ENCODE measurements around the gene CDH8. TPM values are rescaled to one million over a fixed set of nuclear protein-coding genes. Genes with fewer than 3 reads are reported as not detected.

Gene CDH8
- 0.22 and 0.42 TPM in 2 replicates for total RNA-seq (2022)
- percentile 18 among the genes with signal in this experiment for Bru-seq, nascent RNA
- percentile 10 among the genes with signal in this experiment for BruChase-seq, experiment 1, labeled RNA remaining after a 6-hour chase
- BruChase-seq, experiment 2, labeled RNA remaining after a 2-hour chase = percentile 15 among the genes with signal in this experiment
- long read RNA-seq = 0 reads

GRCh38 chr16:62036101-62036801 is at the start of gene CDH8:
CDH8 (minus strand) TSS chr16:62036438; CDS start chr16:62021403, 15,035 bp downstream.
- H3K4me1 Mint-ChIP-seq (ENCODE audit: insufficient read depth, unreplicated experiment) = peaks cover 8% of the 10 kb centered on the region
- no TSS peak for BruUV-seq (replicated peaks)
- peaks cover 74% of the 10 kb centered on the region for H3K27me3 Mint-ChIP-seq (ENCODE audit: insufficient read depth, unreplicated experiment)

GRCh38 chr16:62079236-62079635 is 43.0 kb upstream of the CDH8 start:
- CTCF ChIA-PET = interaction anchor here (0.5 to 0.7 kb wide), 3 partner anchors 39 to 1891 kb away, joined by 3 to 4 read pairs (median 3); no protein-coding TSS in a partner anchor

More at GRCh38 chr16:62036101-62036801, at the start of gene CDH8:
- no peak for DNase-seq (ENCODE audit: unreplicated experiment)
- H3K4me3 Mint-ChIP-seq (ENCODE audit: unreplicated experiment) = no peak within 1 kb of the TSS
- POLR2A ChIA-PET = no interaction called here
- H3K27ac Mint-ChIP-seq (ENCODE audit: low read depth, unreplicated experiment) = no peak within 1 kb of the TSS
- no peaks in the 10 kb centered on the region for H3K9me3 Mint-ChIP-seq (ENCODE audit: unreplicated experiment)
- no peaks in the 10 kb centered on the region for H3K36me3 Mint-ChIP-seq (ENCODE audit: insufficient read depth, unreplicated experiment)
- CTCF ChIA-PET = interaction anchor here (0.5 kb wide), 1 partner anchor 853 kb away, joined by 3 read pairs; no protein-coding TSS in a partner anchor
- intact Hi-C loops (cut with micrococcal nuclease) = no loop called here
- TF ChIP-seq CTCF (IDR thresholded peaks at IDR 0.05; ENCODE audit: unreplicated experiment) = no peak

GRCh38 chr16:62077998-62078397 is 41.8 kb upstream of the CDH8 start:
- peak; percentile 19 for TF ChIP-seq CTCF (IDR thresholded peaks at IDR 0.05; ENCODE audit: unreplicated experiment)
- Mint-ChIP-seq H3K4me1 (ENCODE audit: insufficient read depth, unreplicated experiment) (no peaks in the 10 kb centered on the region), H3K27ac (ENCODE audit: low read depth, unreplicated experiment) (no peak overlapping the region), H3K4me3 (ENCODE audit: unreplicated experiment) (no peak overlapping the region), H3K9me3 (ENCODE audit: unreplicated experiment) (no peaks in the 10 kb centered on the region), H3K36me3 (ENCODE audit: insufficient read depth, unreplicated experiment) (no peaks in the 10 kb centered on the region), H3K27me3 (ENCODE audit: insufficient read depth, unreplicated experiment) (peaks cover 89% of the 10 kb centered on the region)
- CTCF ChIA-PET = interaction anchor here (0.7 to 0.8 kb wide), 3 partner anchors 9 to 646 kb away, joined by 3 read pairs; no protein-coding TSS in a partner anchor
- no TSS peak for BruUV-seq (replicated peaks)
- DNase-seq (ENCODE audit: unreplicated experiment) = peak; percentile 18
- POLR2A ChIA-PET = no interaction called here
- intact Hi-C loops (cut with micrococcal nuclease) = no loop called here

More at GRCh38 chr16:62079236-62079635, 43.0 kb upstream of the CDH8 start:
- intact Hi-C loops (cut with micrococcal nuclease) = no loop called here
- no TSS peak for BruUV-seq (replicated peaks)
- no peak for TF ChIP-seq CTCF (IDR thresholded peaks at IDR 0.05; ENCODE audit: unreplicated experiment)
- H3K36me3 Mint-ChIP-seq (ENCODE audit: insufficient read depth, unreplicated experiment) = no peaks in the 10 kb centered on the region
- DNase-seq (ENCODE audit: unreplicated experiment) = no peak
- no peak overlapping the region for H3K27ac Mint-ChIP-seq (ENCODE audit: low read depth, unreplicated experiment)
- no peaks in the 10 kb centered on the region for H3K4me1 Mint-ChIP-seq (ENCODE audit: insufficient read depth, unreplicated experiment)
- POLR2A ChIA-PET = no interaction called here
- H3K9me3 Mint-ChIP-seq (ENCODE audit: unreplicated experiment) = no peaks in the 10 kb centered on the region
- no peak overlapping the region for H3K4me3 Mint-ChIP-seq (ENCODE audit: unreplicated experiment)
- H3K27me3 Mint-ChIP-seq (ENCODE audit: insufficient read depth, unreplicated experiment) = peaks cover 85% of the 10 kb centered on the region

- ChIA-PET POLR2A (no interaction called here), CTCF (no interaction called here)
- Mint-ChIP-seq H3K27ac (ENCODE audit: low read depth, unreplicated experiment) (no peak overlapping the region), H3K9me3 (ENCODE audit: unreplicated experiment) (peaks cover 5% of the 10 kb centered on the region), H3K4me1 (ENCODE audit: insufficient read depth, unreplicated experiment) (no peaks in the 10 kb centered on the region), H3K4me3 (ENCODE audit: unreplicated experiment) (no peak overlapping the region), H3K27me3 (ENCODE audit: insufficient read depth, unreplicated experiment) (peaks cover 90% of the 10 kb centered on the region), H3K36me3 (ENCODE audit: insufficient read depth, unreplicated experiment) (no peaks in the 10 kb centered on the region)
- intact Hi-C loops (cut with micrococcal nuclease) = no loop called here
- DNase-seq (ENCODE audit: unreplicated experiment) = no peak
- BruUV-seq (replicated peaks) = no TSS peak
- TF ChIP-seq CTCF (IDR thresholded peaks at IDR 0.05; ENCODE audit: unreplicated experiment) = no peak
Measured at GRCh38 chr16:62076886-62077285, 40.6 kb upstream of the CDH8 start.
